HCT116 (cell line): ENCODE measurements around the gene C9orf72. TPM values are rescaled to one million over a fixed set of nuclear protein-coding genes. Genes with fewer than 3 reads are reported as not detected.

Experiments used
- ATAC-seq: fragments of 200-7000 bp; cut with Tn5 transposase; 2 replicates; pipeline ENCODE4 v1.9.1; 2020; ENCODE audit warnings: mild to moderate bottlenecking, moderate library complexity
- BruUV-seq: library from RNA; stranded (reverse); fragments of 400-500 nt; replicated peaks from 2 replicates; lab custom pipeline; 2021; lab: Mats Ljungman, UMichigan
- CTCF ChIA-PET: fragments of 300-600 bp; sonication (Branson Sonifier 250); formaldehyde crosslinking; loops from one replicate; lab custom pipeline; 2021; ENCODE audit warnings: antibody characterized with exemption; lab: Charles Lee
- POLR2A ChIA-PET: fragments of 300-600, 350-600 bp; sonication (Branson Sonifier 250); formaldehyde crosslinking; loops from one replicate; lab custom pipeline; 2021; ENCODE audit warnings: antibody characterized with exemption; lab: Charles Lee
- RAD21 ChIA-PET, 2 experiments: fragments of 300-600 bp; sonication (Branson Sonifier 250); formaldehyde crosslinking; loops; one replicate each; lab custom pipeline; 2023; ENCODE audit warnings: low total read pairs in 2 of 2; ENCODE audit not compliant: uncharacterized antibody in 2 of 2, unreplicated experiment in 2 of 2, low non-redundant PET in 1 of 2; lab: Charles Lee
- DNase-seq: peaks from one replicate; pipeline ENCODE4 v3.0.0-alpha.2; 2010; ENCODE audit warnings: low read depth, low spot score
- H2AFZ ChIP-seq: fragments of 200-600 bp; shearing (Covaris generic), sonication (generic); 2 replicates; pipeline ENCODE4 v1.6.1; 2017; ENCODE audit warnings: low read depth, mixed run types, mixed read lengths, antibody characterized with exemption, low read length; ENCODE audit not compliant: poor library complexity, severe bottlenecking
- H3K27ac ChIP-seq: 2 replicates; pipeline ENCODE4 v1.5.1; 2012; ENCODE audit warnings: low read depth, low read length
- H3K27me3 ChIP-seq: fragments of 200-600 bp; sonication (generic); 2 replicates; pipeline ENCODE4 v1.6.1; 2016; ENCODE audit warnings: mixed run types, low read length, mixed read lengths; ENCODE audit not compliant: insufficient read depth
- H3K36me3 ChIP-seq, 2 experiments: fragments of 200-500 bp in 1 of 2; fragments of 200-600 bp in 1 of 2; sonication (Bioruptor generic) in 1 of 2; sonication (generic) in 1 of 2; 2 replicates each; pipeline versions ENCODE4 v1.5.1 to v1.6.1; 2014 to 2016; ENCODE audit warnings: low read length in 2 of 2, inconsistent platforms in 1 of 2, mixed read lengths in 1 of 2, mixed run types in 1 of 2; ENCODE audit not compliant: insufficient read depth in 2 of 2, control insufficient read depth in 1 of 2
- H3K4me1 ChIP-seq, 2 experiments: fragments of 200-600 bp in 1 of 2; sonication (generic) in 1 of 2; 2 replicates each; pipeline versions ENCODE4 v1.5.1 to v1.6.1; 2012 to 2017; ENCODE audit warnings: low read length in 2 of 2, inconsistent platforms in 1 of 2, mild to moderate bottlenecking in 1 of 2, mixed read lengths in 1 of 2, mixed run types in 1 of 2, moderate library complexity in 1 of 2; ENCODE audit not compliant: insufficient read depth in 2 of 2, control insufficient read depth in 1 of 2
- H3K4me2 ChIP-seq: fragments of 200-600 bp; sonication (generic); 2 replicates; pipeline ENCODE4 v1.6.1; 2017; ENCODE audit warnings: mixed run types, low read length, mixed read lengths
- H3K4me3 ChIP-seq, 2 experiments: fragments of 200-600 bp in 1 of 2; sonication (generic) in 1 of 2; replicated peaks in 1 of 2; 2 replicates each; pipeline ENCODE4 v1.5.1; 2011 to 2016; ENCODE audit warnings: low read length in 2 of 2, control low read depth in 1 of 2, low read depth in 1 of 2, mild to moderate bottlenecking in 1 of 2, mixed read lengths in 1 of 2, mixed run types in 1 of 2
- H3K79me2 ChIP-seq: fragments of 200-600 bp; sonication (generic); 2 replicates; pipeline ENCODE4 v1.6.1; 2017; ENCODE audit warnings: mild to moderate bottlenecking, mixed run types, low read length, moderate library complexity, mixed read lengths; ENCODE audit not compliant: insufficient read depth
- H3K9ac ChIP-seq: fragments of 200-600 bp; sonication (generic); 2 replicates; pipeline ENCODE4 v1.6.1; 2016; ENCODE audit warnings: low read length, mixed read lengths
- H3K9me2 ChIP-seq: fragments of 200-600 bp; sonication (generic), shearing (Covaris generic); 2 replicates; pipeline ENCODE4 v1.6.1; 2017; ENCODE audit warnings: mixed run types, mild to moderate bottlenecking, moderate library complexity; ENCODE audit not compliant: insufficient read depth
- H3K9me3 ChIP-seq, 2 experiments: fragments of 200-500 bp in 1 of 2; fragments of 200-600 bp in 1 of 2; sonication (Bioruptor generic) in 1 of 2; sonication (generic) in 1 of 2; 2 replicates each; pipeline ENCODE4 v1.6.1; 2014 to 2017; ENCODE audit warnings: low read length in 2 of 2, mixed read lengths in 2 of 2, inconsistent platforms in 1 of 2, low read depth in 1 of 2, mild to moderate bottlenecking in 1 of 2, mixed run types in 1 of 2, moderate library complexity in 1 of 2; ENCODE audit not compliant: control insufficient read depth in 1 of 2, insufficient read depth in 1 of 2
- H4K20me1 ChIP-seq: fragments of 200-600 bp; sonication (generic), shearing (Covaris generic); 2 replicates; pipeline ENCODE4 v1.6.1; 2017; ENCODE audit warnings: mixed run types, mild to moderate bottlenecking, moderate library complexity; ENCODE audit not compliant: insufficient read depth
- CBX3 ChIP-seq: IDR thresholded peaks from 2 replicates; pipeline ENCODE4 v1.6.1; 2012; ENCODE audit warnings: low read depth
- CEBPB ChIP-seq: IDR thresholded peaks from 2 replicates; pipeline ENCODE4 v1.6.1; 2012; ENCODE audit warnings: low read depth
- EGR1 ChIP-seq: IDR thresholded peaks from 2 replicates; pipeline ENCODE4 v1.6.1; 2012; ENCODE audit warnings: low read depth
- ELF1 ChIP-seq: IDR thresholded peaks from 2 replicates; pipeline ENCODE4 v1.6.1; 2012; ENCODE audit warnings: low read depth, borderline replicate concordance
- EZH2 ChIP-seq: fragments of 200-600 bp; sonication (generic); IDR thresholded peaks from 2 replicates; pipeline ENCODE4 v1.6.1; 2017; ENCODE audit warnings: antibody characterized with exemption, mixed run types
- EZH2phosphoT487 ChIP-seq: fragments of 200-600 bp; IDR thresholded peaks from 2 replicates; pipeline ENCODE4 v1.6.1; 2018; ENCODE audit warnings: antibody characterized with exemption, borderline replicate concordance
- FOSL1 ChIP-seq: IDR thresholded peaks from 2 replicates; pipeline ENCODE4 v1.6.1; 2012; ENCODE audit warnings: low read depth
- JUND ChIP-seq: IDR thresholded peaks from 2 replicates; pipeline ENCODE4 v1.6.1; 2012
- POLR2AphosphoS5 ChIP-seq: IDR thresholded peaks from 2 replicates; pipeline ENCODE4 v1.6.1; 2011; ENCODE audit warnings: mild to moderate bottlenecking, low read depth, low read length, moderate library complexity
- SRF ChIP-seq: IDR thresholded peaks from 2 replicates; pipeline ENCODE4 v1.6.1; 2012; ENCODE audit warnings: low read depth
- TCF7L2 ChIP-seq: IDR thresholded peaks from 2 replicates; pipeline ENCODE4 v1.7.0; 2011; ENCODE audit warnings: borderline replicate concordance, inconsistent platforms; ENCODE audit not compliant: insufficient read depth, insufficient read length; ENCODE audit errors: extremely low read depth
- YY1 ChIP-seq: IDR thresholded peaks from 2 replicates; pipeline ENCODE4 v1.6.1; 2011; ENCODE audit warnings: low read length, low read depth, moderate library complexity, mild to moderate bottlenecking; ENCODE audit not compliant: insufficient replicate concordance; ENCODE audit errors: extremely low read depth
- ZFX ChIP-seq: fragments of 450-650 bp; IDR thresholded peaks from 2 replicates; pipeline ENCODE4 v1.6.1; 2017
- ZNF274 ChIP-seq: fragments of 200-500 bp; sonication (Bioruptor generic); IDR thresholded peaks from 2 replicates; pipeline ENCODE4 v1.6.1; 2014; ENCODE audit warnings: mild to moderate bottlenecking, low read depth, low read length, inconsistent platforms
- intact Hi-C: fragments of 100-400 bp; cut with micrococcal nuclease; formaldehyde crosslinking; loops from 2 replicates; pipeline ENCODE4 v1.10.0; 2022
- total RNA-seq: library from RNA; stranded (reverse); gene quantifications from one replicate; pipeline ENCODE4 v1.2.1, GENCODE V29; 2021; ENCODE audit not compliant: unreplicated experiment
- TF ChIP-seq, protein P1 (sequence below): IDR thresholded peaks from 2 replicates; pipeline ENCODE4 v1.6.1; 2012
- TF ChIP-seq, protein P2 (sequence below): IDR thresholded peaks from 2 replicates; pipeline ENCODE4 v1.6.1; 2012
- TF ChIP-seq, protein P3 (sequence below), 3 experiments: fragments of 200-600 bp in 1 of 3; sonication (generic) in 1 of 3; IDR thresholded peaks in 2 of 3; conservative IDR thresholded peaks in 1 of 3; 2 replicates each; pipeline ENCODE4 v1.5.1; 2012 to 2017; ENCODE audit warnings: low read depth in 2 of 3, low read length in 2 of 3, antibody characterized with exemption in 1 of 3, borderline replicate concordance in 1 of 3, control low read depth in 1 of 3, mild to moderate bottlenecking in 1 of 3, mixed read lengths in 1 of 3, mixed run types in 1 of 3, moderate library complexity in 1 of 3; ENCODE audit not compliant: insufficient read depth in 1 of 3

The C9orf72 gene
- total RNA-seq, 1 experiment from 2014 or later: 12.0 TPM

DNA sequence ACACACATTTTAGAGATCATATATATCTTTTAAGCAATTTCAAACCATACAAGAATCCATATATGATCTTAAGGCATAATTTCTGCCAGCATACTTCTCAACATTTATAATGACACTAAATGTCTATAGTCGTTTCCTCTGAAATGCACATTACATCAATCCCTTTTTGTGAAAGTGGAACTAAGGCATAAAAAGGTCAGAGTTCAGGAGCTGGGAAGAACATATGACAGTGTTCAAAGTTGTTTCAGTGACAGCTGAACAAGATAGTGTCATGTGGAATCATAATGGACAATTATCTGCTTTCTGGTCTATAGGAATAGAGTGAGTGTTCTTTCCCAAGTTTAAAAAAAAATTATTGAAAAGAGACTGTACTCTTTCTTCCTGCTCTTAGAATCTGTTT lies 41.2 kb downstream of the C9orf72 start:
- ATAC-seq: no peak

DNA sequence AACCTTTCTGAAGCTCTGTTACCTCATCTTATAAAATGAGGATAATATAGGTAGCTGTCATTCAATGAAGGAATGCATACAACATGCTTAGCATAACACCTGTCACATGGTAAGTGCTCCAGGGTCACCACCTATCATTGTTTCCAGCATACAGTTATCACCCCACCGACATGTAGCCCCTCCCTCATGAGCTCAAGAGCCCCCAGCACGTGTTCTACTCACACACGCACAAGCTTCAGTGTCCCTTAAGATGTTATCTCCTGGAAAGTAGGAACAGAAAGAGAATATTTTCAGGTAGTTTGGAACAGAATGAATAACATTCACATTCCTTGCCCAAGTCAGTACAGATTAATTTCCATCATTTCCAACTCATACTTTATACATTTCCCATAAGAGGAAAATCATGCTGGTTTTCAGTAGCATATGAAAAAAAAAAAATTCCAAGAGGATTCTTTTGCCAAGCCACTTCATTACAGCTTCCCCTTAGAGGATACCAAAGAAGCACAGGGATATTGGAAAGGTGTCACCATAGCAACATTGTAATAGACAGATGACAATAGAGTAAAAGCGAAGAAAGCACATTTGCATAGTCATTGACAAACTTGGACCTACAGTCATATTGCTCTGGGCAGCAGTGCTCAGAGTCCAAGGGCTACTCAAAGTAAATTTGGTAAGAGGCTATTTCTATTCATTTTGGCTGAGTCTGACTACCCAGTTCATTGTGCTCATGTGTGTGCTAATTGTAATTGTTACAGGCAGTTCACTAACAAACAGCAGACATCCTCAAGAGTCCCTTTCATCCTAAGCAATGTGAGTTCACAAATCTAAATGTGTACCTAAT lies 42.1 kb downstream of the C9orf72 start:
- ATAC-seq (no peak), DNase-seq (no peak)
- intact Hi-C loops: no loop called here
- no peak overlapping the region for H3K9ac ChIP-seq
- H3K4me3 ChIP-seq: no peak overlapping the region
- no peaks in the 10 kb centered on the region for H4K20me1 ChIP-seq
- no peaks in the 10 kb centered on the region for H3K79me2 ChIP-seq
- peaks cover 0 to 16% of the 10 kb centered on the region in 2 experiments; a peak in 1 of 4 replicates for H3K4me1 ChIP-seq
- no peak overlapping the region for H3K4me2 ChIP-seq
- H3K27ac ChIP-seq: no peak overlapping the region
- BruUV-seq: no TSS peak
- ChIA-PET RAD21 (no interaction called here), CTCF (no interaction called here), POLR2A (no interaction called here)
- H3K9me3 ChIP-seq: no peaks in the 10 kb centered on the region
- H3K36me3 ChIP-seq: no peaks in the 10 kb centered on the region
- H3K9me2 ChIP-seq: no peaks in the 10 kb centered on the region
- H2AFZ ChIP-seq: no peak overlapping the region
- H3K27me3 ChIP-seq: no peaks in the 10 kb centered on the region; the same call in 1 of the 2 replicates
- TF ChIP-seq POLR2AphosphoS5: no peak
- no peak for TF ChIP-seq ZNF274
- TF ChIP-seq JUND: no peak
- TF ChIP-seq EZH2phosphoT487: no peak
- TF ChIP-seq, protein P1, sequence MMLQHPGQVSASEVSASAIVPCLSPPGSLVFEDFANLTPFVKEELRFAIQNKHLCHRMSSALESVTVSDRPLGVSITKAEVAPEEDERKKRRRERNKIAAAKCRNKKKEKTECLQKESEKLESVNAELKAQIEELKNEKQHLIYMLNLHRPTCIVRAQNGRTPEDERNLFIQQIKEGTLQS: no peak
- TF ChIP-seq SRF: no peak
- no peak for TF ChIP-seq ELF1
- TF ChIP-seq CEBPB: no peak
- TF ChIP-seq EZH2: no peak
- TF ChIP-seq, protein P2, sequence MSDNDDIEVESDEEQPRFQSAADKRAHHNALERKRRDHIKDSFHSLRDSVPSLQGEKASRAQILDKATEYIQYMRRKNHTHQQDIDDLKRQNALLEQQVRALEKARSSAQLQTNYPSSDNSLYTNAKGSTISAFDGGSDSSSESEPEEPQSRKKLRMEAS: no peak
- TF ChIP-seq EGR1: no peak
- TF ChIP-seq CBX3: no peak
- no peak for TF ChIP-seq ZFX
- TF ChIP-seq TCF7L2: no peak
- no peak for TF ChIP-seq YY1
- TF ChIP-seq FOSL1: no peak

More for the DNA sequence above, 41.2 kb downstream of the C9orf72 start:
- Histone ChIP-seq H4K20me1 (no peaks in the 10 kb centered on the region), H3K4me2 (no peak overlapping the region), H3K4me1 (peaks cover 0 to 16% of the 10 kb centered on the region in 2 experiments; a peak in 1 of 4 replicates), H3K9ac (no peak overlapping the region), H3K79me2 (no peaks in the 10 kb centered on the region), H3K36me3 (no peaks in the 10 kb centered on the region), H3K27ac (no peak overlapping the region), H3K4me3 (no peak overlapping the region), H2AFZ (no peak overlapping the region), H3K9me3 (no peaks in the 10 kb centered on the region), H3K9me2 (no peaks in the 10 kb centered on the region), H3K27me3 (no peaks in the 10 kb centered on the region; the same call in 1 of the 2 replicates)
- ChIA-PET POLR2A (no interaction called here), CTCF (no interaction called here), RAD21 (no interaction called here)
- intact Hi-C loops: no loop called here
- no TSS peak for BruUV-seq
- no peak for DNase-seq
- TF ChIP-seq, protein P3, sequence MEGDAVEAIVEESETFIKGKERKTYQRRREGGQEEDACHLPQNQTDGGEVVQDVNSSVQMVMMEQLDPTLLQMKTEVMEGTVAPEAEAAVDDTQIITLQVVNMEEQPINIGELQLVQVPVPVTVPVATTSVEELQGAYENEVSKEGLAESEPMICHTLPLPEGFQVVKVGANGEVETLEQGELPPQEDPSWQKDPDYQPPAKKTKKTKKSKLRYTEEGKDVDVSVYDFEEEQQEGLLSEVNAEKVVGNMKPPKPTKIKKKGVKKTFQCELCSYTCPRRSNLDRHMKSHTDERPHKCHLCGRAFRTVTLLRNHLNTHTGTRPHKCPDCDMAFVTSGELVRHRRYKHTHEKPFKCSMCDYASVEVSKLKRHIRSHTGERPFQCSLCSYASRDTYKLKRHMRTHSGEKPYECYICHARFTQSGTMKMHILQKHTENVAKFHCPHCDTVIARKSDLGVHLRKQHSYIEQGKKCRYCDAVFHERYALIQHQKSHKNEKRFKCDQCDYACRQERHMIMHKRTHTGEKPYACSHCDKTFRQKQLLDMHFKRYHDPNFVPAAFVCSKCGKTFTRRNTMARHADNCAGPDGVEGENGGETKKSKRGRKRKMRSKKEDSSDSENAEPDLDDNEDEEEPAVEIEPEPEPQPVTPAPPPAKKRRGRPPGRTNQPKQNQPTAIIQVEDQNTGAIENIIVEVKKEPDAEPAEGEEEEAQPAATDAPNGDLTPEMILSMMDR (IDR thresholded peaks at IDR 0.05 in 2 of 3, conservative IDR thresholded peaks at IDR 0.05 in 1 of 3; ENCODE audit: borderline replicate concordance in 1 of 3, insufficient read depth in 1 of 3, low read depth in 2 of 3, low read length in 2 of 3): no peak
- no peak for TF ChIP-seq FOSL1
